Endometrium (tissue), 2 donors: ENCODE results near the gene COL6A3.

Experiments used
- FAIRE-seq: peaks from 2 replicates; lab custom pipeline; 2012; peaks lifted over from hg19 to GRCh38; lab: Jason Lieb, UNC
- donor health status: control.
- donor health status: control.

COL6A3 gene

GRCh38 chr2:237348281-237348865 lies 65.6 kb downstream of the COL6A3 start:
- FAIRE-seq: no peak

DNA sequence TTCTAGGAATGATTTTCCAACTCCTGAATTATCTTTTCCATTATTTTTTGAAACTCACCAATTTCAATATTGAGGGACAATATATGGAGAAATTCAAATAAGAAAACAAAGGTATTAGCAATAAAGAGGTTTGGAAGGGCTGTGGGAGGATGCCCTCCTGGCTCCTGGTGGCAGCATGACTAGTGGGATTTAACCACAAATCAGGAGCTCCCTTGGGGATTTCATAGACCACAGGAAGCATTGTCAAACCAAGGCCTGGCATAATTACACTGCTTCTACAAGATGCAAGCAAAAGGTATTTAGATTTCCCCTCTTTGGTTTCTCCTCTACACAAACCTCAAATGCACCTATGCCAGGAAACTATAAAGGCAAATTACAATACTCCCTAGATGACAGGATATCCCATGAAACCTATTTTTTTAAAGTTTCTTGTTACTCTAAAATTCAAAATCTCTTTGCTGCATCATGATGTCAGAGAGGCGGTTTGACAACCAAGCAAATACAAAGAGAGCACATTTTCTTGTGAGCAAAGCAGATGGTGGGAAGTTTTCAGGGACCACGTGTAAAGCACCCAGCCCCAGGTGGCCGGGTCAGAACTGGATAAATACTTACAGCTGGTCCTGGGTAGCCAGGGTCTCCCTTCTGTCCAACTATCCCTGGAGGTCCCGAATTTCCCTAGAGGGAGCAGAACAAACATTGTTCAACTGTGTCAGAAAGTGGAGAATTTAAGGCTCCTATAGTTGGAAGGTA lies 67.9 kb downstream of the COL6A3 start:
- FAIRE-seq: no peak

DNA sequence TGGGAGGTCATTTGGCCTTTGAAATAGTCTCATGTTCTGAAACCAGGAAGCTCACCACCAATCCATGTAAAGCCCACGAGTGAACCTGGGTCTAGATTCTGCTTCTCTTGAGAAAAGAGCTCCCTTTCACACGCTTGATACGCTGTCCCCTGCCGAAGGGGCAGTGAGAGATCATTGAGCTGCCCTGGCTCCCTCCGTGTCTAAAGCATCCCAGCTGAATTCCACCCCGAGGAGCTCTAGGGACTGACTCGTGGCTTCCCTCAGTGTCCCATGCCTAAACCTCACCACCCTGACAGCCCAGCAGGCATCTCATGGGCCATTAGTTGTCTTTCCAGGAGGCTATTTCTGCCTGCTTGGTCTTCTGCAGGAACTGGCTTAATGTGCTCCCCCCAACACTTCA lies 68.6 kb downstream of the COL6A3 start:
- no peak for FAIRE-seq

GRCh38 chr2:237344942-237345341 lies 69.0 kb downstream of the COL6A3 start:
- FAIRE-seq: no peak

DNA sequence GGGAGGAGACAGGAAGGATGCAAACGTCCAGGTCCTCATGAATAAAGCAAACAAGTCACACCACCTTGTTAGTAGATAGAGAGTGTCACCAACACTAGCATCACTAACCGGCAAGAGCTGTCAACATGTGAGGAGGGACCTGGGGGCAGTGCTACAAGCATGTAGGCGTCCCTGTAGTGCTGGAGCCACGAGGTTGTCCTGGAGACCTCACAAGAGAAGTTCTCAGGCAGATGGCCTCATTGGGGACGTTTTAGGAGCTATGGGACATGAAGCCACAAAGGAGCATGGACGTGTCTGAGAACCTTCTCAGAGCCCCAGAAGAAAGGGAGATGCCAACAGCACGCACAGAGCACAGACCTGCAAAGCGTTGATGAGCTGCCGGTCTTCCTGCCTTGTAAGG lies 70.0 kb downstream of the COL6A3 start:
- FAIRE-seq: no peak

DNA sequence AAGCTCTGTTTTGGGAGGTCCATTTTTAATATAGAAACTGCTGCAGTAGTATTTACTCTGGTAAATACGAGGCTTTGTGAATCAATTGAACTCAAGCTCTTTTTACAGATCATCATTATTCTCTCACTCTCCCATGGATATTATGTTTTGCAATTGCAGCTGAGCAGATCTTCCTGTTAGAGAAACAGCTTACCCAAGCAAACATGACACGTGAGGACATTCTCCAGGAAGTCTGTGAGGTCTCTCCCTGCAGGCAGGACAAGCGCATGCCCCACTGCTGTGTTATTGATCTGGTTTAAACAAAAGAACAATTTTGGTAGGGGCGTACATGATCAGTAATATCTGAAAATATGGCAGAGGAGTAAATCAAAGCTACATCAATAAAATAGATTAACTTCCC lies 72.1 kb downstream of the COL6A3 start:
- FAIRE-seq: no peak

DNA sequence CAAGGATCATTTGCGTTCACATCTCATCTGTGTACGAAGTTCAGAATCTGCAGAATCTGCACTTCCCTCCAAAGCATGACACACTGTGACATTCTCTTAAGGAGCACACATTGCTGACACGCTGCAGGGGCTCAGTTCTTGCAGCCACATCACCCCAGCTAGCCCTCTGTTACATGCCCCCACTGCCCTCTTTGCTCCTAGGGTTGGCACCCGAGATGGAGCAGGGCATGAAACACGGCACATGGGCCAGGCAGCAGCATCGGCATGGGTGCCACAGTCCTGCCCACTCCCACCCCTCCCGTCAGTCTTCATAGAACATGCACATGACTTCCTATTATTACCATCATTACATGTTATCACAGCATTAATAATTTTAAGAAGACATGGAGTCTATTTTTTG lies 76.4 kb downstream of the COL6A3 start:
- FAIRE-seq: no peak

GRCh38 chr2:237336131-237336530 lies 77.8 kb downstream of the COL6A3 start:
- FAIRE-seq: no peak

DNA sequence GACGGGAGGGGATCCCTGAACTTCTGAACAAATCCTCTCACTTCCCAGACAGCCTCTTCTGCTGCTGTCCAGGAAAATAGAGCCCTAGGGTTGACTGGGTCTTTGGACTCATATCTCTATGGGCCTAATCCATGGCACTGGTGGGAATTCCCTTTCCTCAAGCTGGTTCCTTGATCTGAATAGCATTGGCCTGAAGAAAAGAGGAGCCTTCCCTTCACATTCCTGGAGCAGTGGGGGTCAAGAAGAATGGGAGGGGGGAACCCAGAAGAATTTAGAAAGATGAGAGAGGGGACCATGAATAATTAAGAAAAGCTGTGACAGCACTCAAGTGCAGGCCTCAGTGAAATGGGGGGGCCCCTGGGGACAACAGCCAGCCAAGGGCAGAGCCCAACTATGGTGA lies 80.2 kb downstream of the COL6A3 start:
- no peak for FAIRE-seq

GRCh38 chr2:237330541-237330940 lies 83.4 kb downstream of the COL6A3 start:
- FAIRE-seq: no peak

DNA sequence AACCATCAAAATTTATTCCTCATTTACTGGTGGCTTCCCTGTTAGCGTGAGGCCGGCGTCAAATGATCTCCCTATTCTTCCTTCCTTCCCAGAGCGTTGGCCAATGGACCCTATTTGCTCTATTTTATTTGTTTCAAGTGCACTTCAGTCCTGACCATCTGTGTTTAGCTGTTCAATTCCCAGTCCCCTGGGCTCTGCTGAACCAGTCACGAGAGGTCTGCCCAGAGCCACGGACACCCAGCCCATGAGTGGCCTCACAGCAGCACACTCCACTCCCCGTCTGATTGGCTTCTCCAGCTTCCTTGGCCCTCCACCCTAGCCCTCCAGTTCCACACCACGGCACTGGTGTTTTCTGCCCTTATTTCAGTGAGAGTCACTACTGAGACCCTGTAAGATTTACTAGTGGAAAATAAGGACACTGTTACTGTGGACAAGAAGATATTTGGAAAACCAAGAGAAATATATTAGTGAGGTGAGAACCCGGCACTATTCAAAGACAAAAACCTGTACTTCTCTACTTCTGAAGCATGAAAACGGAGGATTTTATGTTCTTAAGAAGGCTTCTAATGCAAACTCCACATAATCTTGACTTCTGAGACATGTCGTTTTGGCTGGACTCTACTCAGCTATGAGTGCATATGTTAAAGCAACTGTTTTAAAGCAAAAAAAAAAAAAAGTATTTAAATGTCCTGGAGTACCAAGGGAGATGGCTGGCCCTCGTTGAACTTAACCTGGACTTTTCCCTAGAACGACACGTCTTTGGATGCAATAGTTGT lies 86.6 kb downstream of the COL6A3 start:
- no peak for FAIRE-seq

DNA sequence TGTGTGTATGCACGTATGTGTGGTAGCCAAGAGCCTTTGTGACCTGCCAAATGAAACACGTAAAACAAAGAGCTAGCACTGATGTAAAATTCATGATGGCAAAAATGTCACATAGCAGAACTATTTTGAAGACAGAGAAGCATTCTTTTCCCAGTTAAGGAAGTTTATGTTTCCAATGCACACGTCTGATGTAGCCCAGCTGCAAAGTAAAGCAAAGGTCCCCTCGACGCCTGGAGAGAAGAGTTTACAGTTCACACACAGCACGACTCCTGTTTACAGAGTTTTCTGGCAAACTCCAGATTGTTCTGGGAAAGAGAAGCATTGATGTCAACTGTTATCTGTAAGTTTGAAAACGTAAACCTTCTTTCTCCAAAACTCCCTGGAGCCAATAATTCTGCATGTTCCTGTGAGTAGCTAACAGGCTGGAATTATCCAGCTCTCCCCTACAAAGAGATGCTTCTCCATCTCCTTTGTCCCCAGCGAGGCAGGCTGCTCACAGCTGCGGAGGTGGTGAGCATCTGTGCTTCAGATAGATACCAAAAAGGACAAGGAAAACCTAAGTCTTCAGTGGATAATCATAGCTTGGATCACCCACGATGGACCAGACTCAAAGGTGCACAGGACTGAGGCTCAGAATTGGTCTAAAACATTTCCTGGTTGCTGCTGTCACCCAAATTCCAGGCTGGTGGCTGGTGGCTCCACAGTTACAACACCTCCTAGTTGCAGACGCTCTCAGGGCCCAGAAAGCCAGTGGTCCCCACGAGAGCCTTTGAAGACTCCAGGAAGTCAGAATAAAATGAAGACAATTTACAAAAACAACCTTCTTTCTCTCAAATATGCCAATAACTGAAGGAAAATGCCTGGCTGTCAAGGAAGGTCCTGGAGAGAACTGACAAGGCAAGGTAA lies 87.4 kb downstream of the COL6A3 start:
- FAIRE-seq: peak; percentile 59

- no peak for FAIRE-seq
These were observed 89.1 kb downstream of the COL6A3 start for GRCh38 chr2:237324837-237325236.

GRCh38 chr2:237324405-237324831 lies 89.5 kb downstream of the COL6A3 start:
- no peak for FAIRE-seq

- FAIRE-seq: no peak
These were observed 90.3 kb downstream of the COL6A3 start for GRCh38 chr2:237323656-237324055.

DNA sequence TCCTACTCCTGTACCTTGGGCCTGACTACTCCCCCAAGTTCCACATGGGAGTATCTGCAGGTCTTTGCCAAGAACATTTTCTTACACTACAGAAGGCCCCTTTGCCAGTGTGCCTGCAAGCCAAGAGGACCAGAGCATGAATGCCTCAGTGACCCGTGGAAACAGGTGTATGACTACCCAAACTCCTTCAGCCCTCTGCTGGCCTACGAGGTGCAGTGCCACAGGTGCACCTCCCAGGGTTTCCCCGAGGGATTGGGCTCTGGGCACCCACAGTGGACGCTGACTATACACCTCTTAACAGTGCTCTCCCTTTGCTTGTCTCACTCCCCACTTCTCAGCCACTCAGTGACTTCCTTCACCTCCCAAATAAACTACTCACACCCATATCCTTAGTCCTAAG lies 91.4 kb downstream of the COL6A3 start:
- no peak for FAIRE-seq

- no peak for FAIRE-seq
These were observed 92.2 kb downstream of the COL6A3 start for GRCh38 chr2:237321746-237322145.

GRCh38 chr2:237320801-237321560 lies 93.0 kb downstream of the COL6A3 start:
- no peak for FAIRE-seq

GRCh38 chr2:237319887-237320286 lies 94.1 kb downstream of the COL6A3 start:
- FAIRE-seq: no peak

DNA sequence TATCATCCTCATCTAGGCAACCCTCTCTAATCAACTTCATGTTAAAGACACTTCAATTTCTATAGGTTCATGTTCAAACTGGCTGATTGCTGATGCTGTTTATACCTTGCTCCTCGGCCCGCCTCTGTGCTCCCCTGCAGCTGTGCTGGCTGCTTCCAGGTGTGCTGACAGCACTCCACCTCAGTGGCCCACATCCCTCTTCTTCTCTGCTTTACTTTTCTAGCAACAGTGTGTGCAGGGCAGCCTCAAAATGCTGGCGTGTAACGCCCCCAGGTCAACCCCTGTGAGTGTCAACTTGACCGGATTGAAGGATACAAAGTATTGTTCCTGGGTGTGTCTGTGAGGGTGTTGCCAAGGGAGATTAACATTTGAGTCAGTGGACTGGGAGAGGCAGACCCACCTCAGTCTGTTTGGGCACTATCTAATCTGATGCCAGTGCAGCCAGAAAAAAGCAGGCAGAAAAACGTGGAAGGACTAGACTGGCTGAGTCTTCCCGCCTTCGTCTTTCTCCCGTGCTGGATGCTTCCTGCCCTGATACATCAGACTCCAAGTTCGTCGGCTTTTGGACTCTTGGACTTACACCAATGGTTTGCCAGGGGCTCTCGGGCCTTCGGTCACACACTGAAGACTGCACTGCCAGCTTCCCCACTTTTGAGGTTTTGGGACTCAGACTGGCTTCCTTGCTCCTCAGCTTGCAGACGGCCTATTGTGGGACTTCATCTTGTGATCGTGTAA lies 94.7 kb downstream of the COL6A3 start:
- no peak for FAIRE-seq

- FAIRE-seq: no peak
These were observed 97.6 kb downstream of the COL6A3 start for GRCh38 chr2:237316339-237316738.
